GM23248 (cell line): ENCODE data around the gene MIOS.

ENCODE experiments used
- EZH2 ChIP-seq: fragments of 200-600 bp; sonication (generic); IDR thresholded peaks from 2 replicates; pipeline ENCODE4 v1.6.1; 2018; ENCODE audit warnings: antibody characterized with exemption, mild to moderate bottlenecking; ENCODE audit not compliant: insufficient read depth, poor library complexity, severe bottlenecking
- EZH2phosphoT487 ChIP-seq: fragments of 200-600 bp; sonication (generic); IDR thresholded peaks from 2 replicates; pipeline ENCODE4 v1.6.1; 2018; ENCODE audit warnings: antibody characterized with exemption, moderate library complexity, mild to moderate bottlenecking, low read depth; ENCODE audit not compliant: insufficient read depth

DNA sequence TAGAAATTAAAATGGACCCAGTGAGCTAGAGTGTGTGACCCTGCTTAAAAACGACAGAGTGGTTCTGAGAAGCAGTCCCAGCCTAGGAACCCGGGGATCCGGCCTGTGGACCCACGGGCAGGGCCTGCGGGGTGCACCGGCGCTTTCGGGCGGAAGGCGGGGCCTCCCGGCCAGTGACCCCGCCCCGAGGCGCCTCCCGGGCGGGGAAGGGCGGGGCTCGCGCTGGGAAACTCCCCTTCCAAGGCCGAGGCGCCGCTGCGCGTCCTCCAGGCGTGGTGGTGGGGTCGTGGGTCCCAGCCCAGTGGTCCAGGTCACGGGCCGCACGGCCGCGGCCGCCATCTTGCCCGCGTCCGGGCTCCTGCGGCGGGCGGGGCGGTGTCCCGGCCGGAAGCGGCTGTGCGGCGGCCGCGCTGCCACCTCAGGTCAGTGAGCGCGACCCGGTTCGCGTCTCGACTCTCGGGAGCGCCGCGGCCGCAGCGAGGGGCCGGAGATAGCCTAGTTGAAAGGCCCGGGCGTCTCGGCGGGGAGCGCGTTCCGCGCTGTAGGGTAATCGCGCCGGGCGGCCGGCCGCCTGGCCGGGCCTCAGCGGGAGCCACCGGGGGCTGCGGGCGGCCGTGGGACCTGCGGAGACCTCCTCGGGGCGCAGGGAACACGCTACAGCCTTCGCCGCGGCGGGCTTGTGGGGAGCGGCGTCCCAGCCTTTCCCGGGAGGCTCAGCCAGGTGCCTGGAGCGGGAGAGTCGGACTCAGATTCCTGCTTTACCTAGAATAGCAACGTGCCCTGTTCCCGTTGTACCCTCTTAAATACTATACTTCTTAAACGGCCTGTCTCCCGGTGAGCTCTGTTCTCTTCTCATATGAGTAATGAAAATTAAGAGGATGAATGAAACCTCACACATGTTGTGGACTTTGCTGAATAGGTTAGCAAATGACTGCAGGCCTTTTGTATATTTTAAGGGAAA, at the start of gene MIOS:
- TF ChIP-seq EZH2 (no peak), EZH2phosphoT487 (no peak)
